H1 (cell line): ENCODE data around the gene ASTN2. TPM values are rescaled to one million over a fixed set of nuclear protein-coding genes. Genes with fewer than 3 reads are reported as not detected.

Source experiments
- CHD7 ChIP-seq: fragments of 300-600 bp; sonication (generic); IDR thresholded peaks from 2 replicates; pipeline ENCODE4 v1.7.1; 2012; ENCODE audit warnings: low read length, moderate library complexity, mild to moderate bottlenecking, inconsistent platforms; ENCODE audit not compliant: insufficient replicate concordance
- GABPA ChIP-seq: IDR thresholded peaks from 2 replicates; pipeline ENCODE4 v1.6.1; 2011; ENCODE audit warnings: mild to moderate bottlenecking, low read length, moderate library complexity, borderline replicate concordance; ENCODE audit not compliant: insufficient read depth
- polyA plus RNA-seq, 7 experiments: library from polyadenylated mRNA; depleted of rRNA in 3 of 7; stranded (reverse) in 5 of 7; unstranded in 2 of 7; fragments of >200 nt in 5 of 7; fragments of 200-250 nt in 2 of 7; gene quantifications; 1 replicate in 5 of 7; 2 replicates in 1 of 7; 4 replicates in 1 of 7; pipeline versions ENCODE4 v1.2.1 to v1.2.3, GENCODE V29; 2011 to 2013; ENCODE audit warnings: missing spikeins in 2 of 7, mixed read lengths in 2 of 7
- total RNA-seq: library from RNA; stranded (reverse); fragmentation: NEBNext Ultra II Directional; extraction: Animal tissue kit (Norgen Biotek cat#: 25700); gene quantifications from 2 replicates; pipeline ENCODE4 v1.2.1, GENCODE V29; 2021

Gene ASTN2
- total and polyA plus RNA-seq, 2 of the 8 experiments (the other 6 are each of a cell fraction or from before 2014, with no cell fraction given): 8.2 to 13.7 TPM

DNA sequence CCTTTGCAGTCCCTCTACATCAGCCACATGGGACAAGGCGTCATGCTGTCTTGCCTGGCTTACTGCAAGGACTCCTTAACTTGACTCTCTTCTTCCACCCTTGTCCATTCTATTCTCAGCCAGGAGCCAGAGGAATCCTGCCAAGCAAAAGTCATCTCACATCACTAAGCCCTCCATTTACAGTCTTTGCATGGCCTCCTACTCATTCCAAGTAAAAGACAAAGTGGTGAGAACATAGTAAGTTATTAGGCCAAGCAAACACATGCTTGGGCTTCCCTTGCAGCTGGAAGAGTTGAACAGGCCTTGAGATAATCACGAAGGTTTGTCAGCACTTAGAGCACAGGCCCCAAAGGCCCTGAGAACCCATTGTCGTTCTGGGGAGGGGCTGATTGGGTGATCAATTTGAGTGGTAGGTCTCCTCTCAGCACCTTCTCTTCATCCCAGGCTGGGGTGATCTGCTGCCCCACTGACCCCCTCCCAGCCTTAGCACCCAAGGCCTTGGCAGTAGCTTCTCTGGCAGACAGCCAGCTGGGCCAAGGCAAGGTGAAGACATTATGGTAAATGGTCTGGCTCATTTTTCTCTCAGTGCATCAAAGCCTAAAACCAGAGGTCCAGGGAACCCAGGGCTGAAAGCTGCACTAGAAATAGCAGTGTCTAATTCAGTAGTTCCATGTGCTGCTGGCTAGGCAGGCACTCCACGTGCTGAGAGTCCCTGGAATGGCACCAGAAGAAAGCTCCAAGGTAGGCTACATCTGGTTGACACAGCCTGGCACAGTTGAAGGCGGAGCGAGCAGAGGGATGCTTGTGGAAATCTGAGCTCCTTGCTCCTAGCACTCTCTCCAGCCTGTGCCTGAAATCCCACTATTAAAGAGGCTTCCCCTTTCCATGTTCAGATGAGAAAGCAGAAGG, 121.4 kb downstream of the ASTN2 start (continued):
- TF ChIP-seq CHD7: no peak
- TF ChIP-seq GABPA: no peak
